Fibroblast of skin of abdomen (primary cell): ENCODE measurements around the gene PFAS. TPM values are rescaled to one million over a fixed set of nuclear protein-coding genes. Genes with fewer than 3 reads are reported as not detected.
A peak's percentile ranks its signal among the peaks of the same experiment; 100 is the strongest.
"Not testable (repeated sequence)": the region's sequence is repeated elsewhere in the genome, so short reads cannot be mapped to it uniquely, and the experiment has no call there.

ENCODE experiments used
- DNase-seq: peaks from one replicate; pipeline ENCODE4 v3.0.0-alpha.2; 2013
- polyA plus RNA-seq, 2 experiments: library from polyadenylated mRNA; unstranded; fragments of 120-200 nt; gene quantifications; one replicate each; pipeline ENCODE4 v1.2.1, GENCODE V29; 2013; ENCODE audit not compliant: insufficient read length in 2 of 2

Gene PFAS
- 36.1 TPM for polyA plus RNA-seq (2013, experiment 1 of 2; ENCODE audit: insufficient read length)
- 34.1 TPM for polyA plus RNA-seq (2013, experiment 2 of 2; ENCODE audit: insufficient read length)

- peak; percentile 91 for DNase-seq
Measured at GRCh38 chr17:8248751-8249607, at the start of gene PFAS. TSS of gene PFAS (plus strand) at chr17:8249289. CDS start at chr17:8253938, 4,649 bp downstream.

- no peak for DNase-seq
Measured at GRCh38 chr17:8204761-8205555, 44.1 kb upstream of the PFAS start.

- no peak for DNase-seq
Measured at GRCh38 chr17:8206536-8206935, 42.6 kb upstream of the PFAS start.

- DNase-seq = peak; percentile 98
Measured at GRCh38 chr17:8209907-8210760, 39.0 kb upstream of the PFAS start, which contains the start of gene AURKB. TSS of gene AURKB (minus strand) at chr17:8210575. CDS start at chr17:8210224, 351 bp downstream.

GRCh38 chr17:8210761-8211458 is 38.2 kb upstream of the PFAS start:
- no peak for DNase-seq

- no peak for DNase-seq
Measured at GRCh38 chr17:8212312-8213180, 36.5 kb upstream of the PFAS start.

- not testable (repeated sequence) for DNase-seq
Measured at GRCh38 chr17:8214000-8214399, 35.1 kb upstream of the PFAS start.

- DNase-seq = peak; percentile 94
Measured at GRCh38 chr17:8220783-8221662, 28.1 kb upstream of the PFAS start.

- peak; percentile 90 for DNase-seq
Measured at GRCh38 chr17:8221663-8222379, 27.3 kb upstream of the PFAS start.

- no peak for DNase-seq
Measured at GRCh38 chr17:8222380-8222629, 26.8 kb upstream of the PFAS start.

GRCh38 chr17:8222630-8223355 is 26.3 kb upstream of the PFAS start:
- peak; percentile 96 for DNase-seq

- peak; percentile 40 for DNase-seq
Measured at GRCh38 chr17:8223356-8224126, 25.5 kb upstream of the PFAS start.

- no peak for DNase-seq
Measured at GRCh38 chr17:8224891-8225812, 23.9 kb upstream of the PFAS start.

GRCh38 chr17:8225813-8226535 is 23.1 kb upstream of the PFAS start:
- DNase-seq = peak; percentile 89

- DNase-seq = peak; percentile 92
Measured at GRCh38 chr17:8226536-8227237, 22.4 kb upstream of the PFAS start.
